ENCODE data around the gene MIR17HG. TPM values are rescaled to one million over a fixed set of nuclear protein-coding genes. Genes with fewer than 3 reads are reported as not detected.

Gene MIR17HG
- total RNA-seq, 6 experiments from 2014 or later, result 0.40 to 1.1 (median 0.90) TPM

DNA sequence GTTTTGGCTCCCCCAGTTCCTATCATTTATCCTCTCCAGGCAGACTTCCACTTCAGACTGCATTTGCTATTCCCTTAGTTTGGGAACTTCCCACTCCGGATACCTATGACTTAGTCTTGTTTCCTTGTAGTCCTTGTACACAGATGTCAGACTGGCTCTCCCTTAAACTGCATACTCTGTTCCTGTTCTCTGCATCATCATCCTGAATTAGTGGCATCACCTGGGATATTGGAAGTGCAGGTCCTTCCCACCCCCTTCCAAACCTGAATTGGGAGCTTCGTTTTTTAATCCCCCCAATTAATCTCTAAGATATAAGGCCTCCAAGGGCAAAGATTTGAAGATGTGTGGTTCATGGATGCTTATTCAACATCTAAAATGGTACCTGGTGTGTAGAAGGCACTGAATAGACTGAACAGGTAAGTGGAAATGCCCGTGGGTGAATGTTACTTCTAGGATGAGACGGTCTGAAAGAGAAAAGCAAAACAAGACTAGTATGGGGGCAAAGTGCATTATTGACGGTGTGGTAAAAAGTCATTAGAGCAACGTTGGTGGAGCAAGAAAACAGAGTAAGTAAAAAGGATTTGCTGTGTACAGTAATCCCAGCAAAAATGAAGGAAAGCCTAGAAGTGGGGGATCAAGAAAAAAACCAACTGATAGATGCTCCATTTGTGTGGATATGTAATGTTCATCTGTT lies 9.6 kb downstream of the MIR17HG start:
- H3K36me3 Mint-ChIP-seq (ENCODE audit: low read depth), result peaks cover 28% of the 10 kb centered on the region
- no peak overlapping the region for H3K4me3 Mint-ChIP-seq
- no peaks in the 10 kb centered on the region for H3K9me3 Mint-ChIP-seq
- no peaks in the 10 kb centered on the region; the same call in 1 of the 2 replicates for H3K27me3 Mint-ChIP-seq (ENCODE audit: insufficient read depth)
- H3K27ac Mint-ChIP-seq, result no peak overlapping the region
- TF ChIP-seq CTCF (IDR thresholded peaks at IDR 0.05), result no peak
- no peak for DNase-seq
- H3K4me1 Mint-ChIP-seq (ENCODE audit: low read depth), result peaks cover under 1% of the 10 kb centered on the region; the same call in 1 of the 2 replicates

GRCh38 chr13:91357613-91358386 lies 10.3 kb downstream of the MIR17HG start:
- no peak for DNase-seq
- Mint-ChIP-seq H3K4me3 (no peak overlapping the region), H3K9me3 (no peaks in the 10 kb centered on the region), H3K36me3 (ENCODE audit: low read depth) (peaks cover 28% of the 10 kb centered on the region), H3K27me3 (ENCODE audit: insufficient read depth) (no peaks in the 10 kb centered on the region; the same call in 1 of the 2 replicates), H3K4me1 (ENCODE audit: low read depth) (no peaks in the 10 kb centered on the region; the same call in 1 of the 2 replicates), H3K27ac (no peak overlapping the region)
- no peak for TF ChIP-seq CTCF (IDR thresholded peaks at IDR 0.05)

- TF ChIP-seq CTCF (IDR thresholded peaks at IDR 0.05), result no peak
- H3K4me1 Mint-ChIP-seq (ENCODE audit: low read depth), result no peaks in the 10 kb centered on the region; the same call in 1 of the 2 replicates
- H3K27me3 Mint-ChIP-seq (ENCODE audit: insufficient read depth), result no peaks in the 10 kb centered on the region
- H3K27ac Mint-ChIP-seq, result no peak overlapping the region
- no peaks in the 10 kb centered on the region for H3K9me3 Mint-ChIP-seq
- peaks cover 24% of the 10 kb centered on the region for H3K36me3 Mint-ChIP-seq (ENCODE audit: low read depth)
- H3K4me3 Mint-ChIP-seq, result no peak overlapping the region
- no peak for DNase-seq
These were observed 10.9 kb downstream of the MIR17HG start for GRCh38 chr13:91358387-91358782.

GRCh38 chr13:91359111-91359510 lies 11.6 kb downstream of the MIR17HG start:
- TF ChIP-seq CTCF (IDR thresholded peaks at IDR 0.05), result no peak
- no peak overlapping the region for H3K27ac Mint-ChIP-seq
- no peak overlapping the region for H3K4me3 Mint-ChIP-seq
- H3K9me3 Mint-ChIP-seq, result no peaks in the 10 kb centered on the region
- no peak for DNase-seq
- H3K27me3 Mint-ChIP-seq (ENCODE audit: insufficient read depth), result no peaks in the 10 kb centered on the region
- H3K36me3 Mint-ChIP-seq (ENCODE audit: low read depth), result peaks cover 18% of the 10 kb centered on the region; the same call in 1 of the 2 replicates
- no peaks in the 10 kb centered on the region for H3K4me1 Mint-ChIP-seq (ENCODE audit: low read depth)

GRCh38 chr13:91359631-91360030 lies 12.1 kb downstream of the MIR17HG start:
- Mint-ChIP-seq H3K4me3 (no peak overlapping the region), H3K27ac (no peak overlapping the region), H3K9me3 (no peaks in the 10 kb centered on the region), H3K4me1 (ENCODE audit: low read depth) (no peaks in the 10 kb centered on the region), H3K36me3 (ENCODE audit: low read depth) (peaks cover 13% of the 10 kb centered on the region; the same call in 1 of the 2 replicates), H3K27me3 (ENCODE audit: insufficient read depth) (no peaks in the 10 kb centered on the region)
- no peak for TF ChIP-seq CTCF (IDR thresholded peaks at IDR 0.05)
- DNase-seq, result no peak
